Activated CD8-positive, alpha-beta memory T cell treated with anti-CD3 and anti-CD28 coated beads, Interleukin-2, amount 10 ng/mL, durations not matched to agents 7 days and 5 days (primary cell): Measurements from ENCODE around the gene DCTN2. TPM values are rescaled to one million over a fixed set of nuclear protein-coding genes. Genes with fewer than 3 reads are reported as not detected.
A peak's percentile ranks its signal among the peaks of the same experiment; 100 is the strongest.

Experiments used
- ATAC-seq: fragments of 150-1000 bp; cut with Tn5 transposase; one replicate; pipeline ENCODE4 v1.10.0; 2021; ENCODE audit warnings: moderate library complexity
- CTCF ChIA-PET: fragments of 350-600 bp; sonication (Branson Sonifier 250); formaldehyde crosslinking; loops from one replicate; lab custom pipeline; 2021; ENCODE audit warnings: antibody characterized with exemption; lab: Charles Lee
- DNase-seq: peaks from one replicate; pipeline ENCODE4 v3.0.0-alpha.2; 2020
- H3K27ac Mint-ChIP-seq: one replicate; pipeline ENCODE4 v1.8.0; 2021; ENCODE audit warnings: mild to moderate bottlenecking, mixed read lengths
- H3K27me3 Mint-ChIP-seq: one replicate; pipeline ENCODE4 v1.8.0; 2021; ENCODE audit warnings: mixed read lengths
- H3K36me3 Mint-ChIP-seq: one replicate; pipeline ENCODE4 v1.8.0; 2021; ENCODE audit warnings: mild to moderate bottlenecking, mixed read lengths
- H3K4me1 Mint-ChIP-seq: one replicate; pipeline ENCODE4 v1.8.0; 2021; ENCODE audit warnings: mixed read lengths
- H3K4me3 Mint-ChIP-seq: one replicate; pipeline ENCODE4 v1.8.0; 2021; ENCODE audit warnings: mild to moderate bottlenecking, moderate library complexity, mixed read lengths
- H3K9me3 Mint-ChIP-seq: one replicate; pipeline ENCODE4 v1.8.0; 2022; ENCODE audit warnings: low read depth, mixed read lengths
- total RNA-seq, 2 experiments: library from RNA; stranded (reverse); gene quantifications; one replicate each; pipeline ENCODE4 v1.2.3, GENCODE V29; 2021

DCTN2 gene
- total RNA-seq, 2 experiments from 2014 or later, result 90.8 to 99.0 TPM

DNA sequence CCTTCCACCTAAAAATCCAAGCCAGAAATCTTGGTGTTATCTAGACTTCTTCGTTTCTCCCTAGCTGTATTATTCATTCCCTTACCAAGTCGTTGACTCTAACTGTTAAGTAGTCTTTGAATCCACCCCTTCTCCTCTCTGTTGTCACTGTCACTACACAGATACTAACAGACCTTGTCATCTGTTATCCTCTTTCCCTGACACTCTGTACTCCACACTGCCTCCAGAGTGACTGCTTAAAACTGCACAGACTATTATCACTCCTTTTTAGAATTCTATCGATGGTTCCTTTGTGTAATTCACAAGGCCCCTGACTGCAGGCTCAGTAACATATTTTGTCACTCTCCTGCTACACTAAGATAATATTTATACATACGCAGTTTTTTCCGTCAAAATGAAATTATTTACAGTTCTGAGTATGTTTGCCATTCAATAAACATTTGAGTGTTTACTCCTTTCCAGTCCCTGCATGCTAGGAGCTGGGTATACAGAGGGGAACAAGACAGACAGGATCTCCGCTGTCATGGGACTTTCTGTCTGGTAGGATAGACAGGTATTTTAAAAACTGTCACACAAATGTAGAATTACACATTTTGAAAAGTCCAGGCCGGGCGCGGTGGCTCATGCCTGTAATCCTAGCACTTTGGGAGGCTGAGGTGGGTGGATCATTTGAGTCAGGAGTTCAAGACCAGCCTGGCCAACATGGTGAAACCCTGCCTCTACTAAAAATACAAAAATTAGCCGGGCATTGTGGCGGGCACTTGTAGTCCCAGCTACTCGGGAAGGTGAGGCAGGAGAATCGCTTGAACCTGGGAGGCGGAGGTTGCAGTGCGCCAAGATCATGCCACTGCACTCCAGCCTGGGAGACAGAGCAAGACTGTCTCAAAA, 55.4 kb downstream of the DCTN2 start:
- peaks cover 36% of the 10 kb centered on the region for H3K4me1 Mint-ChIP-seq
- CTCF ChIA-PET, result interaction anchor here (1.0 to 1.9 kb wide), 2 partner anchors 15 to 31 kb away, joined by 3 to 8 read pairs; no protein-coding TSS in a partner anchor
- H3K4me3 Mint-ChIP-seq, result no peak overlapping the region
- DNase-seq, result no peak
- H3K27ac Mint-ChIP-seq, result peak overlapping the region; percentile 75
- ATAC-seq, result no peak
- peaks cover 48% of the 10 kb centered on the region for H3K36me3 Mint-ChIP-seq
- H3K27me3 Mint-ChIP-seq, result no peaks in the 10 kb centered on the region
- no peaks in the 10 kb centered on the region for H3K9me3 Mint-ChIP-seq

DNA sequence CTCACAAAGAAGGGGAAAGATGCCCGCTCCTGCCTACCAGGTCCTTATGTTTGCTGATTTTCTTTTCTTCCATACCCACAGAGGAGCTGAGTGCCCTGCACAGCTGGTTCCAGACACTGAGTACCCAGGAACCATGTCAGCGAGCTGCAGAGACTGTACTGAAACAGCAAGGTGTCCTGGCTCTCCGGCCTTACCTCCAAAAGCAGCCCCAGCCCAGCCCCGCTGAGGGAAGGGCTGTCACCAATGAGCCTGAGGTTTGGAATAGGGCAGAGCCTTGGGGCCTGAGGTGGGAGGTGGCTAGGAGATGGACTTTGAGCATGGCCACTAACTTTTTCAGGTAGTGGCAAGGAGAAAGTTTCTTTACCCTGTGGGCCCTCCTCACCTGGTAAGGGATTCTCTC, 56.9 kb downstream of the DCTN2 start:
- CTCF ChIA-PET, result interaction anchor here (1.7 to 2.1 kb wide), 3 partner anchors 13 to 31 kb away, joined by 6 to 9 read pairs (median 8); partner anchors contain the start of gene GLI1
- H3K4me3 Mint-ChIP-seq, result no peak overlapping the region
- DNase-seq (no peak), ATAC-seq (no peak)
- H3K9me3 Mint-ChIP-seq, result no peaks in the 10 kb centered on the region
- H3K27me3 Mint-ChIP-seq, result no peaks in the 10 kb centered on the region
- peaks cover 41% of the 10 kb centered on the region for H3K36me3 Mint-ChIP-seq
- peak overlapping the region; percentile 5 for H3K27ac Mint-ChIP-seq
- peaks cover 36% of the 10 kb centered on the region for H3K4me1 Mint-ChIP-seq

DNA sequence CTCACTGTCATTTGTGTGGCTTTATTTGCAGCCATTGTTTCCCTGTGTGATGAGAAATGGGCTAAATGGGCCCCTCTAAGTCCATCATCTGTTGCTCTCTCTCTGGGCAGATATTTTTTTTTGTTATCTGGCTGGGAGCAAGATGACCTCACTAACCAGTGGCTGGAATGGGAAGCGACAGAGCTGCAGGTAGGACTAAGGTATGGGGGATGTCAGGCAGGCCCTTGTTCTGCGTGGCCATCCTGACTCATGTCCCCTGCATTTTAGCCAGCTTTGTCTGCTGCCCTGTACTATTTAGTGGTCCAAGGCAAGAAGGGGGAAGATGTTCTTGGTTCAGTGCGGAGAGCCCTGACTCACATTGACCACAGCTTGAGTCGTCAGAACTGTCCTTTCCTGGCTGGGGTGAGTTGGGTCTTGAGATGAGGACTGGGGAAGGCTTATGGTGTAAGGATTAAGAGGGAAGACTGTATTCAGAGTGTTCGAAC, 57.8 kb downstream of the DCTN2 start:
- Mint-ChIP-seq H3K36me3 (peaks cover 38% of the 10 kb centered on the region), H3K27ac (peak overlapping the region; percentile 89), H3K4me1 (peaks cover 36% of the 10 kb centered on the region), H3K4me3 (peak overlapping the region; percentile 93), H3K9me3 (no peaks in the 10 kb centered on the region), H3K27me3 (no peaks in the 10 kb centered on the region)
- CTCF ChIA-PET, result interaction anchor here (1.5 to 2.1 kb wide), 3 partner anchors 12 to 32 kb away, joined by 4 to 9 read pairs (median 6); partner anchors contain the start of genes DDIT3 and GLI1
- no peak for DNase-seq
- no peak for ATAC-seq

DNA sequence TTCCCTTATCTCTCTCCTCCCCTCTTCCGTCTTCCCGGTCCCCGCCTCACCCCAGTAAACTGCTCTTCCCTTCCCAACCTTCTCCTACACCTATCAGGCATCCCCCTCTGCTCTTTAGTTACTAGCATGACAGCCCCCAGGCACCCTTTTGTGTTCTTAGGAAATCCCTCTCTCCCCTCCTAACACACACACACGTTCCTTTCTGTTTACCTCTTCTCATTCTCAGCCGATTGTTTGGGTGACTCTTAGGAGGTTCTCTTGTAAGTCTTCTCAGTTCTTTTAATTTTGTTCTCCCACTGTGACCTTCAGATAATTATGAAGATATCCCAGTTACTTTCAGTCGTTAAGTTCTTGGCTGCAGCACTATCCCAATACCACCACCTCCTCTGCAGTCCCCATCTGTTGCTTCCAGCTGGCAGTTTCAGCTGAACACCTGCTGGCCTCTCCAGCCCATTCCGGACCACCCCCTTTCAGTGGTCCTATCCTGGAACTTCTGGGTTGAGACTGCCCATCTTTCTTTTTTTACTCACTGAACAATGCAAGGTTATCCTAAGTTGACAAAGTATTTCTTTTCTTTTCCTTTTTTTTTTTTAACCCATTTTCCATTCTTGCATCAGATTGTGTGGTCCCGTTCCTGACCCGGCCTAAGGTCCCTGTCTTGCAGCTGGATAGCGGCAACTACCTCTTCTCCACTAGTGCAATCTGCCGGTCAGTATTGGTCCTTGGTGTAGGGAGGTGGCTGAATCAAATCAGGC, 58.4 kb downstream of the DCTN2 start:
- Mint-ChIP-seq H3K9me3 (no peaks in the 10 kb centered on the region), H3K4me3 (peak overlapping the region; percentile 93), H3K27ac (peak overlapping the region; percentile 89), H3K4me1 (peaks cover 36% of the 10 kb centered on the region), H3K27me3 (no peaks in the 10 kb centered on the region), H3K36me3 (peaks cover 38% of the 10 kb centered on the region)
- ATAC-seq (no peak), DNase-seq (no peak)
- CTCF ChIA-PET, result interaction anchor here (1.5 to 2.1 kb wide), 3 partner anchors 12 to 32 kb away, joined by 4 to 9 read pairs (median 6); partner anchors contain the start of genes DDIT3 and GLI1

DNA sequence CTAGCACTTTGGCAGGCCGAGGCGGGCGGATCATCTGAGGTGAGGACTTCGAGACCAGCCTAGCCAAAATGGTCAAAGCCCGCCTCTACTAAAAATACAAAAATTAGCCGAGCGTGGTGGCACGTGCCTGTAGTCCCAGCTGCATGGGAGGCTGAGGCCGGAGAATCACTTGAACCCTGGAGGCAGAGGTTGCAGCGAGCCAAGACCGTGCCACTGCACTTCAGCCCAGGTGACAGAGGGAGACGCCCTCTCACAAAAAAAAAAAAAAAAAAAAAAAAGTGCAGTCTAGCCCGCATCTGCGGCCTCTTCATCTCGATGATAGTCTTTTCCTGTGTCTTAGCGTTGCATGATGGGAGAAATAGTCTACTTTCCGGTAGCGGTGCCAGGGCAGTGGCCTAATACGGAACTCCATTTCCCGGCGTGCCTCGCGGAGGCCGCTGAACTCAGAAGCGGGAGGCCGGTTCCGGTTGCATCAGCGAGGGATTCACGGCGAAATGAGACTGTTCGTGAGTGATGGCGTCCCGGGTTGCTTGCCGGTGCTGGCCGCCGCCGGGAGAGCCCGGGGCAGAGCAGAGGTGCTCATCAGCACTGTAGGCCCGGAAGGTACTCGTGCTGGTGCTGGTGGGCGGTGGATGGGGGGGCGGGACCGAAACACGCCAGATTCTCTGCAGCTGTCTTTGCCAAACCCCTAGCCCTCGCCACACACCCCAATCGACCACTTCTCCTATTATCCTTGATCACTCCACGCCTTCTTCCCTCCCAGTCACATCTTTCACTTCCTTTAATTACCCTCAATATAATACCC, 59.2 kb downstream of the DCTN2 start, which contains the start of gene MARS1:
TSS of gene MARS1 (plus strand) at position 472 of the 805 bp plus-strand sequence. CDS start at position 495, 23 bp downstream.
- CTCF ChIA-PET, result interaction anchor here (1.0 to 2.7 kb wide), 6 partner anchors 11 to 33 kb away, joined by 3 to 12 read pairs (median 4); partner anchors contain the start of genes DDIT3 and GLI1
- H3K9me3 Mint-ChIP-seq, result no peaks in the 10 kb centered on the region
- peak within 1 kb of the TSS; percentile 93 for H3K4me3 Mint-ChIP-seq
- H3K4me1 Mint-ChIP-seq, result peaks cover 39% of the 10 kb centered on the region
- H3K36me3 Mint-ChIP-seq, result peaks cover 35% of the 10 kb centered on the region
- peak; percentile 97 for DNase-seq
- ATAC-seq, result peak; percentile 97
- peak within 1 kb of the TSS; percentile 89 for H3K27ac Mint-ChIP-seq
- H3K27me3 Mint-ChIP-seq, result no peaks in the 10 kb centered on the region

DNA sequence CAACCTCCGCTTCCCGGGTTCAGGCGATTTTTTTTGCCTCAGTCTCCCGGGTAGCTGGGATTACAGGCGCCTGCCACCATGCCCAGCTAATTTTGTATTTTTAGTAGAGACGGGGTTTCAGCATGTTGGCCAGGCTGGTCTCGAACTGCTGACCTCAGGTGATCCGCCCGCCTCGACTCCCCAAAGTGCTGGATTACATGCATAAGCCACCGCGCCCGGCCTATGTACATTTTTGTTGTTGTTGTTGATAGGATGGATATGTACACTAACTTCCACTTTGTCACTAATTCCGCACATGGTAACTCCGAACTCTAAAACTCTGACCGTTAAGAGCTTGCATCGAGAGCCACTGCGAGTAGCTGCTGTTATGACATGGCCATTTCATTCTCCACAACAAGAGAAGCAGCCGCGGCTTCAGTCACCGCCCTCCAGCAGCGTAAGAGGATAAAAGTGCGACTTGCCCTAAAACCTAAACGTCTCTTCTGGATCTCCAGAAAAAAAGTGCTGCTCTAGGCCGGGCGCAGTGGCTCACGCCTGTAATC, 59.9 kb downstream of the DCTN2 start:
- DNase-seq, result no peak
- no peaks in the 10 kb centered on the region for H3K27me3 Mint-ChIP-seq
- no peaks in the 10 kb centered on the region for H3K9me3 Mint-ChIP-seq
- H3K27ac Mint-ChIP-seq, result peak overlapping the region; percentile 89
- peaks cover 36% of the 10 kb centered on the region for H3K4me1 Mint-ChIP-seq
- H3K4me3 Mint-ChIP-seq, result peak overlapping the region; percentile 93
- ATAC-seq, result no peak
- H3K36me3 Mint-ChIP-seq, result peaks cover 32% of the 10 kb centered on the region
- CTCF ChIA-PET, result interaction anchor here (1.0 to 2.7 kb wide), 5 partner anchors 10 to 32 kb away, joined by 3 to 12 read pairs (median 4); partner anchors contain the start of gene GLI1

DNA sequence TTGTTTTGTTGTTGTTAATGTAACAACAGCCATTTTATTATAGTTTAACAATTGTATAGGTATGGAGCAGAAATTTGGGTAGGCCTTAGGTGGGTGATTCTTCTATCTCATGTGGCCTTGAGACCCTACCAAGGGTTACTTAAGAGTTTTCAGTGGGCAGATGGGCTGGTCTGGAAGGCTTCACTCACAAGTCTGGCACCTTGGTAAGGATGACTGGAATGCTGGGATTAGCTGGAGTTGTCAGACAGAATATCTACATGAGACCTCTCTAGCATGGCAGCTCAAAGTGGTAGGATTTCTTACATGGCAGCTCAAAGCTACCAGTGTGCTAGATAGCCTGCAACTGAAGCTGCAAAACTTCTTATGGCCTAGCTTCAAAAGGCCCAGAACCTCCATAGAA, 61.3 kb downstream of the DCTN2 start:
- ATAC-seq (no peak), DNase-seq (no peak)
- Mint-ChIP-seq H3K27ac (no peak overlapping the region), H3K36me3 (peaks cover 25% of the 10 kb centered on the region), H3K27me3 (no peaks in the 10 kb centered on the region), H3K9me3 (no peaks in the 10 kb centered on the region), H3K4me3 (no peak overlapping the region), H3K4me1 (peaks cover 39% of the 10 kb centered on the region)
- CTCF ChIA-PET, result interaction anchor here (0.6 to 2.7 kb wide), 5 partner anchors 8 to 148 kb away, joined by 3 to 12 read pairs (median 3); partner anchors contain the start of gene B4GALNT1

DNA sequence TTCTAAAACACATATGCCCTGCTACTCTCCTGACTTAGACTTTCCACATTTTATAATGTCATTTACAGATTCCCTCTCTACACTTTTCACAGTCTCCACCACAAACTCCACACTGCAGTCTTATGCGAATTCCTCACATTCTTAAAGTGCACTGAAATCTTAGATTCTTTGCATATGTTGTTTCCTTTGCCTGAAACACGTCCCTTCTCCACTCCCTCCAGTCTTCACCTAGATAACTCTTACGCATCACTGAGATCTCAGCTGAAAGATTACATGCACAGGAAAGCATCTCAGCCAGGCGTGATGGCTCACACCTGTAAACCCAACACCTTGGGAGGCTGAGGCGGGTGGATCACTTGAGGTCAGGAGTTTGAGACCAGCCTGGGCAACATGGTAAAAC, 63.5 kb downstream of the DCTN2 start:
- Mint-ChIP-seq H3K27ac (no peak overlapping the region), H3K27me3 (no peaks in the 10 kb centered on the region), H3K4me3 (no peak overlapping the region), H3K4me1 (peaks cover 44% of the 10 kb centered on the region), H3K9me3 (no peaks in the 10 kb centered on the region), H3K36me3 (peaks cover 7% of the 10 kb centered on the region)
- CTCF ChIA-PET, result interaction anchor here (0.8 to 12.4 kb wide), 2 partner anchors 14 to 21 kb away, joined by 3 to 193 read pairs; partner anchors contain the start of gene GLI1
- ATAC-seq (no peak), DNase-seq (no peak)

DNA sequence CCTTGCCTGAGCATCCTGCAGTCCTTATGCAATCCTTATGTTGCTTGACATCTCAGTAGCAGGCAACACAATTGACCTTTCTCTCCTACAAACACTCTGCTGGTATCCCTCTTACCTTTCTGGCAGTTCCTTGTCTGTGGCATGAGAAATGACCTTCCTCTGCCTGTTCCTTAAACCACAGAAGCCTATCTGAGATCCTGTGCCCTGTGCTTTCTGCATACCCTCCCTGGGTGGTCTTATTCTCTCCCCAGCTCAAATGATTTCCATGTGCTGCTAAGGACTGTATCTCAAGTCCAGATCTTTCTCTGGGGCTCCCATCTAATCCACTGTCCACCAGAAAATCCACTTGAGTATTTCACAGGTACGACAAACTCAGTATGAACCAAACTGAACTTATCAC, 65.3 kb downstream of the DCTN2 start:
- ATAC-seq (no peak), DNase-seq (no peak)
- Mint-ChIP-seq H3K27ac (peak overlapping the region; percentile 100), H3K9me3 (no peaks in the 10 kb centered on the region), H3K36me3 (peaks cover 17% of the 10 kb centered on the region), H3K27me3 (no peaks in the 10 kb centered on the region), H3K4me3 (no peak overlapping the region), H3K4me1 (peaks cover 41% of the 10 kb centered on the region)
- CTCF ChIA-PET, result interaction anchor here (0.7 to 12.4 kb wide), 2 partner anchors 19 to 65 kb away, joined by 3 to 193 read pairs; partner anchors contain the start of gene GLI1
